Activated naive CD4-positive, alpha-beta T cell treated with anti-CD3 and anti-CD28 coated beads for 36 hours (primary cell): ENCODE measurements around the gene FGD4. TPM values are rescaled to one million over a fixed set of nuclear protein-coding genes. Genes with fewer than 3 reads are reported as not detected.

ENCODE experiments used
- CTCF ChIA-PET: fragments of 350-600 bp; sonication (Branson Sonifier 250); formaldehyde crosslinking; loops from one replicate; lab custom pipeline; 2021; ENCODE audit warnings: antibody characterized with exemption; lab: Charles Lee
- DNase-seq: peaks from one replicate; pipeline ENCODE4 v3.0.0-alpha.2; 2020
- H3K27ac Mint-ChIP-seq: one replicate; pipeline ENCODE4 v1.8.0; 2021; ENCODE audit warnings: mild to moderate bottlenecking, mixed read lengths
- H3K27me3 Mint-ChIP-seq: one replicate; pipeline ENCODE4 v1.8.0; 2021; ENCODE audit warnings: low read depth, mixed read lengths
- H3K36me3 Mint-ChIP-seq: one replicate; pipeline ENCODE4 v1.8.0; 2021; ENCODE audit warnings: low read depth, mixed read lengths
- H3K4me1 Mint-ChIP-seq: one replicate; pipeline ENCODE4 v1.8.0; 2021; ENCODE audit warnings: low read depth, mixed read lengths
- H3K4me3 Mint-ChIP-seq: one replicate; pipeline ENCODE4 v1.8.0; 2021; ENCODE audit warnings: mild to moderate bottlenecking, moderate library complexity, mixed read lengths
- H3K9me3 Mint-ChIP-seq: one replicate; pipeline ENCODE4 v1.8.0; 2021; ENCODE audit warnings: mixed read lengths
- intact Hi-C: fragments of 100-400 bp; cut with micrococcal nuclease; formaldehyde crosslinking; loops from one replicate; pipeline ENCODE4 v1.15.1; 2023
- total RNA-seq, 2 experiments: library from RNA; stranded (reverse); gene quantifications; one replicate each; pipeline ENCODE4 v1.2.3, GENCODE V29; 2021

FGD4 gene
- under 1 TPM; 0.15 to 0.17 TPM for total RNA-seq

- Mint-ChIP-seq H3K27me3 (peaks cover 38% of the 10 kb centered on the region), H3K4me1 (no peaks in the 10 kb centered on the region), H3K4me3 (peak within 1 kb of the TSS; percentile 88), H3K36me3 (no peaks in the 10 kb centered on the region), H3K27ac (no peak within 1 kb of the TSS), H3K9me3 (no peaks in the 10 kb centered on the region)
- DNase-seq, result peak; percentile 76
- CTCF ChIA-PET, result no interaction called here
- intact Hi-C loops, result loop anchor here (1.0 to 10.0 kb wide), 7 partner anchors 34 to 1625 kb away; partner anchors contain the start of genes ALG10, DNM1L, ETFBKMT and YARS2
Observed at GRCh38 chr12:32399370-32400113, at the start of gene FGD4. FGD4 (plus strand) TSS chr12:32399558.

GRCh38 chr12:32353540-32353939 is 45.8 kb upstream of the FGD4 start:
- intact Hi-C loops, result no loop called here
- Mint-ChIP-seq H3K4me1 (no peaks in the 10 kb centered on the region), H3K36me3 (no peaks in the 10 kb centered on the region), H3K27me3 (no peaks in the 10 kb centered on the region), H3K9me3 (no peaks in the 10 kb centered on the region), H3K27ac (no peak overlapping the region), H3K4me3 (no peak overlapping the region)
- no peak for DNase-seq
- CTCF ChIA-PET, result no interaction called here

- no peak for DNase-seq
- no peaks in the 10 kb centered on the region for H3K36me3 Mint-ChIP-seq
- intact Hi-C loops, result no loop called here
- H3K9me3 Mint-ChIP-seq, result no peaks in the 10 kb centered on the region
- H3K4me3 Mint-ChIP-seq, result no peak overlapping the region
- H3K4me1 Mint-ChIP-seq, result no peaks in the 10 kb centered on the region
- no peaks in the 10 kb centered on the region for H3K27me3 Mint-ChIP-seq
- CTCF ChIA-PET, result no interaction called here
- H3K27ac Mint-ChIP-seq, result no peak overlapping the region
Observed at GRCh38 chr12:32357601-32358249, 41.6 kb upstream of the FGD4 start.

DNA sequence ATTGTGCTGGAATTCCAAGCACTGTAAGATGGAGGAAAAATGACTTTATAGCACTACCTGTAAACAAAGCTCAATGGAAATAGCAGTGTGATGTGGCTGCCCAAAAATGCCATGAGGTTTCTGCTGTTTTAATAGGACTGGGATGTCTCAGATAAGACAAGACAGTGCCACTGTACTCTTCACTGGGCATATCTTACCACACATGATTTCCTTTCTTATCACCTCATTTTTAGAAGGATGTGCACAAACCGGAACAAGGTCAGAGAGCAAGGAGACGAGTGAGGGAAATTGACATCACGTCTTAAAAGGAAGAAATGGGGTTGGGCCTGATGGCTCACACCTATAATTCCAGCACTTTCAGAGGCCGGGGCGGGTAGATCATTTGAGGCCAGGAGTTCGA is 38.4 kb upstream of the FGD4 start:
- Mint-ChIP-seq H3K36me3 (no peaks in the 10 kb centered on the region), H3K27me3 (no peaks in the 10 kb centered on the region), H3K4me1 (no peaks in the 10 kb centered on the region), H3K4me3 (no peak overlapping the region), H3K27ac (no peak overlapping the region), H3K9me3 (no peaks in the 10 kb centered on the region)
- intact Hi-C loops, result no loop called here
- no peak for DNase-seq
- CTCF ChIA-PET, result interaction anchor here (0.5 kb wide), 1 partner anchor 12 kb away, joined by 3 read pairs; no protein-coding TSS in a partner anchor

GRCh38 chr12:32362892-32363291 is 36.5 kb upstream of the FGD4 start:
- intact Hi-C loops, result no loop called here

GRCh38 chr12:32365473-32366064 is 33.8 kb upstream of the FGD4 start:
- H3K27ac Mint-ChIP-seq, result no peak overlapping the region
- H3K4me1 Mint-ChIP-seq, result no peaks in the 10 kb centered on the region
- peak; percentile 69 for DNase-seq
- no peaks in the 10 kb centered on the region for H3K9me3 Mint-ChIP-seq
- CTCF ChIA-PET, result interaction anchor here (0.7 to 0.9 kb wide), 3 partner anchors 90 to 365 kb away, joined by 3 to 7 read pairs (median 3); no protein-coding TSS in a partner anchor
- H3K4me3 Mint-ChIP-seq, result no peak overlapping the region
- no peaks in the 10 kb centered on the region for H3K27me3 Mint-ChIP-seq
- intact Hi-C loops, result loop anchor here (1.0 kb wide), 6 partner anchors 34 to 1656 kb away; partner anchors contain the start of genes FGD4 and YARS2
- no peaks in the 10 kb centered on the region for H3K36me3 Mint-ChIP-seq

More at GRCh38 chr12:32362892-32363291, 36.5 kb upstream of the FGD4 start:
- Mint-ChIP-seq H3K27ac (no peak overlapping the region), H3K4me1 (no peaks in the 10 kb centered on the region), H3K9me3 (no peaks in the 10 kb centered on the region), H3K36me3 (no peaks in the 10 kb centered on the region), H3K4me3 (no peak overlapping the region), H3K27me3 (no peaks in the 10 kb centered on the region)
- CTCF ChIA-PET, result no interaction called here
- no peak for DNase-seq

DNA sequence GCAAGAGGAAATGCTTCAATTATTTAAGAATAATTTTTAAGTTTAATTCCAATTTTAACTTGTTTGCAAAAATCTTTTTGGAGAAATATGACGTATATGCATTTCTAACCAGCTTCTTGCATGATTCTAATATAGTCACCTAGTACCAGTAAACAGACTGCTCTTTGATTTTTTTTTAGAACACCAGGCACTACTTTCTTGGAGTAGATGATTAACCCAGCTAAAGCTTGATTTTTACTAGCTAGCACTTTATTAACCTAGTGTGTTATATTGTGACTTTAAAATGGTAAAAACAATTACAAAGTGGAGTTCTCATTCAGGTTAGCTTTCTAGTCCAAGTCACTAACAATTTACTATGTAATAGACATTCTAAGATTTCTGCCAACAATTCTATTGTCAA is 32.6 kb upstream of the FGD4 start:
- Mint-ChIP-seq H3K4me1 (no peaks in the 10 kb centered on the region), H3K9me3 (no peaks in the 10 kb centered on the region), H3K27me3 (no peaks in the 10 kb centered on the region), H3K36me3 (no peaks in the 10 kb centered on the region), H3K27ac (no peak overlapping the region), H3K4me3 (no peak overlapping the region)
- DNase-seq, result no peak
- CTCF ChIA-PET, result no interaction called here
- intact Hi-C loops, result no loop called here

DNA sequence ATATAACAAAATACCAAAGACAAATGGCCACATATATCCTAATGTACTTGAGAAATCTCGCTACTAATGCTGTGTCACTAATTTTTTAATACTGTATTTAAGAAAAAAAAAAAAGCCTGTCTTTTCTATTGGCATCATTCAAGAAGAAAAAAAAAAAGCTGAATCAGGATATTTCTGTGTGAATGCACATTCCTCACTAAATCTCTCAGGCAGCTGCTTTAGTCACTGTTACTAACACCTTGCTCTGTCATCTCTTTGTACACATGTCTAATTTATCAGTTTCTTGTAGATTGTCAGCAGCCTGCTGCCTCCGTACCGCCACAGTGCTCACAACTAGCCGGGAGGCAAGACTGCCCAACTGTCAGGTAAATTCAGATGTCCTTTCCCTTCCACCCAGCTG is 32.0 kb upstream of the FGD4 start:
- H3K36me3 Mint-ChIP-seq, result no peaks in the 10 kb centered on the region
- no peaks in the 10 kb centered on the region for H3K4me1 Mint-ChIP-seq
- H3K27ac Mint-ChIP-seq, result no peak overlapping the region
- H3K4me3 Mint-ChIP-seq, result no peak overlapping the region
- no peaks in the 10 kb centered on the region for H3K9me3 Mint-ChIP-seq
- no peak for DNase-seq
- no peaks in the 10 kb centered on the region for H3K27me3 Mint-ChIP-seq
- intact Hi-C loops, result no loop called here
- CTCF ChIA-PET, result interaction anchor here (0.7 to 1.5 kb wide), 2 partner anchors 15 to 407 kb away, joined by 3 to 4 read pairs; no protein-coding TSS in a partner anchor

- Mint-ChIP-seq H3K27me3 (no peaks in the 10 kb centered on the region), H3K4me3 (no peak overlapping the region), H3K27ac (no peak overlapping the region), H3K36me3 (no peaks in the 10 kb centered on the region), H3K9me3 (no peaks in the 10 kb centered on the region), H3K4me1 (no peaks in the 10 kb centered on the region)
- CTCF ChIA-PET, result no interaction called here
- DNase-seq, result no peak
- intact Hi-C loops, result no loop called here
Observed at GRCh38 chr12:32369202-32369601, 30.2 kb upstream of the FGD4 start.

- Mint-ChIP-seq H3K4me3 (no peak overlapping the region), H3K9me3 (no peaks in the 10 kb centered on the region), H3K27me3 (no peaks in the 10 kb centered on the region), H3K4me1 (no peaks in the 10 kb centered on the region), H3K36me3 (no peaks in the 10 kb centered on the region), H3K27ac (no peak overlapping the region)
- CTCF ChIA-PET, result no interaction called here
- DNase-seq, result no peak
- intact Hi-C loops, result no loop called here
Observed at GRCh38 chr12:32377344-32378055, 21.9 kb upstream of the FGD4 start.

DNA sequence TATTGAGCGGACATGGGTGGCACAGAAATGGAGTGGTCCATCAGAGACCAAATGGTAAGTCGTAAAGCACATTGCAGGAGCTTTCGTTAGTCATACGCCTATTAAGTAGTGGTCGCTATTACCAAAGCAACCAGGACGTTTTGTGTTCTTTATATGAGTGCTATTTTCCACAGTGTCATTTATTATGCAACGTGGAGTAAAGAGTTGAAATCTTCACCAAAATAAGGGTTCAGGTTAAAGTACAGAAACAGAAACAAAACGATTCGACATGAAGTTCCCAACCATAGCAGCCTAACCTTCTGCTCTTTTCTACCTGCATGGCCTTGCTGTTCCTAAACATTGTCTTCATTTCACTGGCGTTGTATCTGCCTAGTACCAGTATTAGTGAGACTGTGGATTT is 20.1 kb upstream of the FGD4 start:
- Mint-ChIP-seq H3K36me3 (no peaks in the 10 kb centered on the region), H3K4me3 (no peak overlapping the region), H3K4me1 (no peaks in the 10 kb centered on the region), H3K27ac (no peak overlapping the region), H3K9me3 (no peaks in the 10 kb centered on the region), H3K27me3 (no peaks in the 10 kb centered on the region)
- no peak for DNase-seq
- CTCF ChIA-PET, result interaction anchor here (0.9 kb wide), 2 partner anchors 15 to 123 kb away, joined by 3 read pairs; no protein-coding TSS in a partner anchor
- intact Hi-C loops, result no loop called here

GRCh38 chr12:32379667-32380066 is 19.7 kb upstream of the FGD4 start:
- CTCF ChIA-PET, result interaction anchor here (0.9 kb wide), 1 partner anchor 15 kb away, joined by 3 read pairs; no protein-coding TSS in a partner anchor
- Mint-ChIP-seq H3K36me3 (no peaks in the 10 kb centered on the region), H3K4me1 (no peaks in the 10 kb centered on the region), H3K27ac (no peak overlapping the region), H3K9me3 (no peaks in the 10 kb centered on the region), H3K4me3 (no peak overlapping the region), H3K27me3 (no peaks in the 10 kb centered on the region)
- intact Hi-C loops, result no loop called here
- no peak for DNase-seq
